ENCODE data around the gene ALKBH1. TPM values are rescaled to one million over a fixed set of nuclear protein-coding genes. Genes with fewer than 3 reads are reported as not detected.

Gene ALKBH1
- total RNA-seq, 2 donors from 2014 or later, result 12.5 to 20.4 TPM

DNA sequence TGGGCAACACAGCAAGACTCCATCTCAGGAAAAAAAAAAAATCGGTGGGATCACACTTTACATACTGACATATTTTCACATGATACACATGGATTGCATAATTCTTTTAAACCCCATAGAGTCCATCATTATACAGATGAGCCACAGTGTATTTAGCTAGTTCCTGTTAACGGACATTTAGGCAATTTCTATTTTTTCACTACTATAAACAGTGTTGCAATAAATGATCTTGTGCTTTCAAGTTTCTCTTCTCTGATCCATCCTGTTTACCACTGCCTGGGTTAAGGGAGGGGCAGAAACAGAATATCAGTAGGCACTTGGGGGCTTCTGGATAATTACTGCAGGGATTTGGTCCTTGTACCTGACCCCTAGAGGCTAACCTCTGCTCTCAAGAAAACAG lies 48.0 kb downstream of the ALKBH1 start:
- Histone ChIP-seq H3K4me1 (replicated peaks) (no peaks in the 10 kb centered on the region), H3K4me3 (no peak overlapping the region), H3K9me3 (no peaks in the 10 kb centered on the region), H3K36me3 (no peaks in the 10 kb centered on the region), H3K27ac (no peak overlapping the region), H3K27me3 (replicated peaks; ENCODE audit: insufficient read depth) (no peaks in the 10 kb centered on the region)
- intact Hi-C loops (cut with DNase I), result loop anchor here (5.0 kb wide), 1 partner anchor 907 kb away; no protein-coding TSS in a partner anchor
- TF ChIP-seq CTCF (IDR thresholded peaks at IDR 0.05), result no peak
- WGBS, result 86% methylated on average over 2 of the region's 2 CpGs
- no peak for DNase-seq (ENCODE audit: low spot score)

GRCh38 chr14:77657280-77657679 lies 50.5 kb downstream of the ALKBH1 start:
- intact Hi-C loops (cut with DNase I), result loop anchor here (5.0 kb wide), 1 partner anchor 910 kb away; no protein-coding TSS in a partner anchor
- Histone ChIP-seq H3K36me3 (no peaks in the 10 kb centered on the region), H3K4me1 (replicated peaks) (no peaks in the 10 kb centered on the region), H3K4me3 (no peak overlapping the region), H3K27ac (no peak overlapping the region), H3K27me3 (replicated peaks; ENCODE audit: insufficient read depth) (no peaks in the 10 kb centered on the region), H3K9me3 (no peaks in the 10 kb centered on the region)
- no peak for TF ChIP-seq CTCF (IDR thresholded peaks at IDR 0.05)
- no peak for TF ChIP-seq POLR2AphosphoS5 (IDR thresholded peaks at IDR 0.05)
- TF ChIP-seq POLR2A (IDR thresholded peaks at IDR 0.05), result no peak
- WGBS, result 78% methylated on average over 5 of the region's 5 CpGs
- no peak for DNase-seq (ENCODE audit: low spot score)

DNA sequence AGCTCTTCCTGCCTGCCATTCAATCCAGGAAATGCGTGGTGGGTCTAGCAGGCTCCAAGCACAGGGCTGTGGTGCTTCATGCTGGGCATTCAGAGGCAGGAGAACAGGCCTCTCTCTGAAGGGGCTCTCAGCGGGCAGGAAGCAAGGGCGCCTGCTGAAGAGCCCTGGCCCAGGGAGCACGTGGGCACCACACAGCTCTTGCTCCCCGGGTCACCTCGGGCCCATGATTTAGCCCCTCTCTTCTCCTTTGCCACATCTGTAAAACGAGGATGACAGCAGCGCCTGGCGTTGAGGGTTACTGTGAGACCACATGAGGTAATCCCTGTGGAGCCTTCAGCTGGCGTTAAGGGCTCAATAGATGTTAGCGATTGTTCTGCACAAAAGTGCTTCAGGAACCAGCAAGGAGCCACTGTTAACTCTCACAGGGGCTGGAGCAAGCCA lies 53.8 kb downstream of the ALKBH1 start:
- no peak overlapping the region for H3K27ac ChIP-seq
- no peaks in the 10 kb centered on the region for H3K9me3 ChIP-seq
- H3K4me1 ChIP-seq (replicated peaks), result no peaks in the 10 kb centered on the region
- intact Hi-C loops (cut with DNase I), result no loop called here
- DNase-seq (ENCODE audit: low spot score), result no peak
- H3K36me3 ChIP-seq, result no peaks in the 10 kb centered on the region
- H3K27me3 ChIP-seq (replicated peaks; ENCODE audit: insufficient read depth), result no peaks in the 10 kb centered on the region
- TF ChIP-seq CTCF (IDR thresholded peaks at IDR 0.05) (no peak), POLR2AphosphoS5 (IDR thresholded peaks at IDR 0.05) (no peak), POLR2A (IDR thresholded peaks at IDR 0.05) (no peak)
- 63% methylated on average over 11 of the region's 11 CpGs for whole genome bisulfite sequencing
- H3K4me3 ChIP-seq, result no peak overlapping the region

- TF ChIP-seq POLR2AphosphoS5 (IDR thresholded peaks at IDR 0.05) (no peak), POLR2A (IDR thresholded peaks at IDR 0.05) (no peak), CTCF (IDR thresholded peaks at IDR 0.05) (no peak)
- intact Hi-C loops (cut with DNase I), result no loop called here
- WGBS, result 68% methylated on average over 3 of the region's 3 CpGs
Measured at GRCh38 chr14:77649326-77649725, 58.5 kb downstream of the ALKBH1 start.

DNA sequence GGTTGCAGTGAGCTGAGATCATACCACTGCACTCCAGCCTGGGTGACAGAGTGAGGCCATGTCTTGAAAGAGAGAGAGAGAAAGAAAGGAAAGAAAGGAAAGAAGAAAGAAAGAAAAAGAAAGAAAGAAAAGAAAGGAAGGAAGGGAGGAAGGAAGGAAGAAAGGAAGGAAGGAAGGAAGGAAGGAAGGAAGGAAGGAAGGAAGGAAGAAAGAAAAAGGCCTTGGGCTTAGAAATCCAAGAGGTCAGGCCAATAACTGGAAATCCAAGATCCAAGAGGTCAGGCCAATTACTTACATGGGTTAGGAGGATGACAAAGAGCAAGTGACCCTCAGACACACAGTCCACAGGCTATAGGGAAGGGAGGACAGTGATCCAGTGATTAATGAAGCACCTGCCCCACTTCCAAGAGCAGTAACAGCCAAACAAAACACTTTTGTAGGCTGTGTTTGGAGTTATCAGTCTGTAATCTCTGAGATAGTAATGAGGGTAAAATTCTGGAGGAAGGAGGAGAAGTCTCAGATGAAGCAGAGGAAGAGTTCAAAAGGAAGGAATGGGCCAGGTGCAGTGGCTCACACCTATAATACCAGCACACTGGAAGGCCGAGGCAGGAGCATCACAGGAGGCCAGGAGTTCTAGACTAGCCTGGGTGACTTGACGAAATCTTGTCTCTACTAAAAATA lies 59.2 kb downstream of the ALKBH1 start:
- Histone ChIP-seq H3K27me3 (replicated peaks; ENCODE audit: insufficient read depth) (no peaks in the 10 kb centered on the region), H3K9me3 (no peaks in the 10 kb centered on the region), H3K4me3 (no peak overlapping the region), H3K4me1 (replicated peaks) (no peaks in the 10 kb centered on the region), H3K27ac (no peak overlapping the region), H3K36me3 (no peaks in the 10 kb centered on the region)
- intact Hi-C loops (cut with DNase I), result no loop called here
- DNase-seq (ENCODE audit: low spot score), result no peak
- WGBS, result 34% methylated on average over 2 of the region's 2 CpGs
- TF ChIP-seq CTCF (IDR thresholded peaks at IDR 0.05) (no peak), POLR2A (IDR thresholded peaks at IDR 0.05) (no peak)

More at GRCh38 chr14:77649326-77649725, 58.5 kb downstream of the ALKBH1 start:
- Histone ChIP-seq H3K9me3 (no peaks in the 10 kb centered on the region), H3K4me3 (no peak overlapping the region), H3K27ac (no peak overlapping the region), H3K27me3 (replicated peaks; ENCODE audit: insufficient read depth) (no peaks in the 10 kb centered on the region), H3K4me1 (replicated peaks) (no peaks in the 10 kb centered on the region), H3K36me3 (no peaks in the 10 kb centered on the region)
- no peak for DNase-seq (ENCODE audit: low spot score)

Data from prostate gland (tissue), 2 donors.